ENCODE results near the gene ZSCAN21.

Gene ZSCAN21

GRCh38 chr7:100088095-100088620 lies 38.6 kb downstream of the ZSCAN21 start:
- H3K27ac ChIP-seq, result peak overlapping the region; percentile 93
- no peak for TF ChIP-seq CTCF (conservative IDR thresholded peaks at IDR 0.05)

GRCh38 chr7:100088621-100089457 lies 39.3 kb downstream of the ZSCAN21 start, which contains the start of gene COPS6:
Gene COPS6 (plus strand): TSS chr7:100088969. CDS start chr7:100088991, 22 bp downstream.
- no peak for TF ChIP-seq CTCF (conservative IDR thresholded peaks at IDR 0.05)
- H3K27ac ChIP-seq, result peak within 1 kb of the TSS; percentile 93

GRCh38 chr7:100089458-100090196 lies 40.1 kb downstream of the ZSCAN21 start:
- no peak for TF ChIP-seq CTCF (conservative IDR thresholded peaks at IDR 0.05)
- peak overlapping the region; percentile 93 for H3K27ac ChIP-seq

- TF ChIP-seq CTCF (conservative IDR thresholded peaks at IDR 0.05), result no peak
- H3K27ac ChIP-seq, result no peak overlapping the region
Measured at GRCh38 chr7:100090527-100091410, 41.2 kb downstream of the ZSCAN21 start.

- peak; percentile 14; the same call in 1 of the 2 replicates for TF ChIP-seq CTCF (conservative IDR thresholded peaks at IDR 0.05)
- no peak overlapping the region for H3K27ac ChIP-seq
Measured at GRCh38 chr7:100091411-100092181, 42.0 kb downstream of the ZSCAN21 start.

GRCh38 chr7:100093054-100093453 lies 43.5 kb downstream of the ZSCAN21 start:
- TF ChIP-seq CTCF (conservative IDR thresholded peaks at IDR 0.05), result no peak
- H3K27ac ChIP-seq, result peak overlapping the region; percentile 15; the same call in 1 of the 2 replicates

Data from VCaP (cell line).